HepG2 (cell line): ENCODE data around the gene NEAT1. TPM values are rescaled to one million over a fixed set of nuclear protein-coding genes. Genes with fewer than 3 reads are reported as not detected.

Experiments used
- BCL3 ChIP-seq: sonication (generic); formaldehyde crosslinking; IDR thresholded peaks from 2 replicates; pipeline ENCODE4 v1.5.1; 2020; ENCODE audit warnings: mild to moderate bottlenecking, missing genetic modification reagents, moderate library complexity
- CEBPZ ChIP-seq: IDR thresholded peaks from 2 replicates; pipeline ENCODE4 v1.6.1; 2012; ENCODE audit warnings: low read length, improper control_type of control experiment
- CREBL2 ChIP-seq: sonication (generic); formaldehyde crosslinking; IDR thresholded peaks from 2 replicates; pipeline ENCODE4 v1.8.1; 2023; ENCODE audit warnings: missing genetic modification reagents, mild to moderate bottlenecking, borderline replicate concordance
- EZH2 ChIP-seq: conservative IDR thresholded peaks from 2 replicates; pipeline ENCODE4 v1.6.1; 2012; ENCODE audit warnings: mild to moderate bottlenecking, low read depth, low read length, moderate library complexity
- GLMP ChIP-seq: sonication (generic); formaldehyde crosslinking; IDR thresholded peaks from 2 replicates; pipeline ENCODE4 v1.9.0; 2021; ENCODE audit warnings: missing genetic modification reagents, mild to moderate bottlenecking, borderline replicate concordance
- HOXA9 ChIP-seq: sonication (generic); formaldehyde crosslinking; IDR thresholded peaks from 2 replicates; pipeline ENCODE4 v1.8.1; 2022; ENCODE audit warnings: missing genetic modification reagents, mild to moderate bottlenecking, moderate library complexity, borderline replicate concordance
- RARG ChIP-seq: sonication (generic); formaldehyde crosslinking; IDR thresholded peaks from 2 replicates; pipeline ENCODE4 v1.4.0; 2020; ENCODE audit warnings: low read depth, mild to moderate bottlenecking, missing genetic modification reagents
- TIGD3 ChIP-seq: sonication (generic); formaldehyde crosslinking; IDR thresholded peaks from 2 replicates; pipeline ENCODE4 v1.5.1; 2020; ENCODE audit warnings: mild to moderate bottlenecking, missing genetic modification reagents, borderline replicate concordance
- ZEB1 ChIP-seq: IDR thresholded peaks from 2 replicates; pipeline ENCODE4 v1.6.1; 2012; ENCODE audit warnings: mild to moderate bottlenecking, low read depth, inconsistent platforms; ENCODE audit not compliant: insufficient replicate concordance
- ZMAT5 ChIP-seq: sonication (generic); formaldehyde crosslinking; IDR thresholded peaks from 2 replicates; pipeline ENCODE4 v1.5.0; 2020; ENCODE audit warnings: mild to moderate bottlenecking, low read depth, missing genetic modification reagents, borderline replicate concordance
- ZNF225 ChIP-seq: sonication (generic); formaldehyde crosslinking; IDR thresholded peaks from 2 replicates; pipeline ENCODE4 v1.4.0; 2020; ENCODE audit warnings: mild to moderate bottlenecking, missing genetic modification reagents
- ZNF574 ChIP-seq: sonication (generic); formaldehyde crosslinking; IDR thresholded peaks from 2 replicates; pipeline ENCODE4 v1.4.0; 2020; ENCODE audit warnings: missing genetic modification reagents
- ZNF703 ChIP-seq: sonication (generic); formaldehyde crosslinking; IDR thresholded peaks from 2 replicates; pipeline ENCODE4 v1.5.1; 2020; ENCODE audit warnings: missing genetic modification reagents, mild to moderate bottlenecking, moderate library complexity, borderline replicate concordance
- polyA plus RNA-seq, 8 experiments: library from polyadenylated mRNA; depleted of rRNA in 3 of 8; stranded (reverse) in 7 of 8; unstranded in 1 of 8; fragments of >200 nt; fragmentation: Illumina TruSeq in 4 of 8; extraction: Trizol in 4 of 8; gene quantifications; 2 replicates each; pipeline versions ENCODE4 v1.2.1 to v1.2.3, GENCODE V29; 2011 to 2016; ENCODE audit warnings: low read depth in 4 of 8, missing spikeins in 1 of 8, mixed read lengths in 1 of 8; ENCODE audit not compliant: insufficient read depth in 1 of 8
- total RNA-seq, 5 experiments: library from RNA; depleted of rRNA; stranded (reverse); fragments of >200 nt; fragmentation: Illumina TruSeq; extraction: Trizol; gene quantifications; 2 replicates each; pipeline ENCODE4 v1.2.3, GENCODE V29; 2016; ENCODE audit warnings: low read depth in 1 of 5

Gene NEAT1
- total and polyA plus RNA-seq, 2 of the 13 experiments (the other 11 are each of a cell fraction or from before 2014, with no cell fraction given) = 20.5 to 41.2 TPM

- TF ChIP-seq CEBPZ = no peak
- TF ChIP-seq TIGD3 = 0 out of 2 replicates have a peak, but pooled peaks have one; percentile 20
- peak; percentile 73 for TF ChIP-seq ZNF225 (CRISPR knock-in tag)
- TF ChIP-seq ZMAT5 = no peak
- TF ChIP-seq EZH2 = no peak
- no peak for TF ChIP-seq RARG (CRISPR knock-in tag)
- no peak for TF ChIP-seq GLMP (CRISPR knock-in tag)
- TF ChIP-seq ZNF574 (CRISPR knock-in tag) = peak; percentile 68
- peak; percentile 62 for TF ChIP-seq ZEB1
- peak; percentile 66 for TF ChIP-seq BCL3
- no peak; the same call in 1 of the 2 replicates for TF ChIP-seq HOXA9
- TF ChIP-seq CREBL2 (CRISPR knock-in tag) = no peak; the same call in 1 of the 2 replicates
- TF ChIP-seq ZNF703 (CRISPR knock-in tag) = peak; percentile 39; the same call in 1 of the 2 replicates
These were observed 40.4 kb upstream of the NEAT1 start, which contains the start of gene SLC25A45 (continued) for GRCh38 chr11:65382033-65382803.
